SKM-1 treated with dmso at 0.1 percent for 144 hours (cell line): ENCODE data around the gene EDIL3.

Experiments
- DNase-seq: peaks from one replicate; lab custom pipeline; 2025; ENCODE audit not compliant: unreplicated experiment; lab: John Stamatoyannopoulos, UW

EDIL3 gene

GRCh38 chr5:84384604-84385575, at the start of gene EDIL3:
TSS of gene EDIL3 (minus strand) at chr5:84384880. CDS start at chr5:84384374, 506 bp downstream.
- DNase-seq, result no peak

DNA sequence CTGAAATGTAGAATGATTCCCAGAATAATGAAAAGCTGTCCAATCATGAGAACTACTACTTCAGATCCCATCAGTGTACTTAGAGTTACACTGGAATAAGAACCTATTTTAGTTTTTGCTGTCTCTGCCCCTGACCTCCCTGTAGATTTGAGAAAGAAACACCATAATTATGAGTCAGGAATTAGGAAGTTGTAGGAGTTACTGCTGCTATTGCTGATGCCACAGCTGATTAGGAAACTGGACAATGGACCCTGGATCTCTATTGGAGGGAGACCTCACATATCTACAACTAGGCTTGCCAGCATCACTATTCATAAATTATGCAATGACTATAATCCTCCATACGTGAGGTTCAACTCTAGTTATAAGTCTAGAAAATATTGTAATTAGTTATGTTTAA, 48.8 kb upstream of the EDIL3 start:
- DNase-seq, result no peak

GRCh38 chr5:84430863-84431663, 46.4 kb upstream of the EDIL3 start:
- no peak for DNase-seq

DNA sequence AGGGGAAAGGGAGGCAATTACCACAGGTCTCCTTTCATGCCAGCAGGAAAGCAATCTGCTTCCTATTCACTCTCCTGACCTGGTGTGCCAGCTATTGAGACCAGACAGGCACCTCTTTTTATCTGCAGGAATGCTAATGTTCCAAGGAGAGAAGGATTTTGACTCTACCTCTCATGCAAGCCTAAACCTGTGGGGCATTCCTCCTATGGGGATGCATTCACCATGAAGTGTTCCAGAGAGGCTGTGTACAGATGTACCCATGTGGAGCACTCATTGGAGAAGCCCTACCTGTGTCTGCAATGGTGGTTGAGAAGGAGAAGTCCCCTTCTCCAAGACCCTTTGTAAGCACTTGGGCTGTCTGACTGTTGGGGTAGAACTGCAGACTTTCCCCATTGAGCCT, 45.4 kb upstream of the EDIL3 start:
- no peak for DNase-seq

- no peak for DNase-seq
Observed at GRCh38 chr5:84425365-84425881, 40.7 kb upstream of the EDIL3 start.

DNA sequence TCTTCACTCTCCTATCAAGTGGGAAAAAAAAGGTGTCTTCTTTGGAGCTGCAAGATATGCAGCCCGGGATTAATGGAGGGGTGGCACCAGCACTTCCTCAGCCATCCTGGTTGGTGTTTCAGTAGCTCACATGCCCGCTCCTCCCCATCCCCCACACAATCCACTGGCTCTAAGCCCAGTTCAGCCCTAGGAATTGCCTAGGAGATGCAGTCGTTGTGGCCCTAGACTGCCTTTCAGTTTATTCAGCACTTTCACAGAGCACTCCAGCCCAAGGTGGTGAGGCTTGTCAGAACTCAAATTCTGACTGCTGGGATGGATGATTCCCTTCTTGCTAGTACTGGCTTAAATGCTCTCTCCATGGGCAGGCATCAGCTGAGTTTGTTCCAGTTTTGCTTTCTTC, 35.1 kb upstream of the EDIL3 start:
- no peak for DNase-seq

- no peak for DNase-seq
Observed at GRCh38 chr5:84411832-84412605, 27.3 kb upstream of the EDIL3 start.

- DNase-seq, result no peak
Observed at GRCh38 chr5:84406111-84406510, 21.4 kb upstream of the EDIL3 start.

- no peak for DNase-seq
Observed at GRCh38 chr5:84403773-84404172, 19.1 kb upstream of the EDIL3 start.

DNA sequence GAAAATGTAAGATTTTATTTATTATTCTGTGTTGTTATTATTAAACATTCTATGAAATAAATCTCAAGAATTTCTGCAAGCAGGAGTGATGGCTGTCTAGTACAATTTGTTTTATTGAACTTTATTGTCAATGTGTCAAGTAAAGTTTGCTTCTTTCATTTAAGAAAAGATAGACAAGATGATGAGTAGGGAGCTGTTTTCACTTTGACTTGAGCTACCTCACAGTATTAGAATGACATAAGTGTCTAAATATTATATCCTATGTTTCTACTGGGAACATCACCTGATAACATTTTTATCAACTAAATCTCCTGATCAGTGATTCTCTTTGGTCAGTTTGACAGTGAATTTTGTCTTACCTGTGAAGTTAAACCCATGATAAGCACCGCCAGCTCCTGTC, 12.7 kb upstream of the EDIL3 start:
- DNase-seq, result no peak

- no peak for DNase-seq
Observed at GRCh38 chr5:84393969-84394368, 9.3 kb upstream of the EDIL3 start.

- no peak for DNase-seq
Observed at GRCh38 chr5:84392836-84393235, 8.2 kb upstream of the EDIL3 start.

DNA sequence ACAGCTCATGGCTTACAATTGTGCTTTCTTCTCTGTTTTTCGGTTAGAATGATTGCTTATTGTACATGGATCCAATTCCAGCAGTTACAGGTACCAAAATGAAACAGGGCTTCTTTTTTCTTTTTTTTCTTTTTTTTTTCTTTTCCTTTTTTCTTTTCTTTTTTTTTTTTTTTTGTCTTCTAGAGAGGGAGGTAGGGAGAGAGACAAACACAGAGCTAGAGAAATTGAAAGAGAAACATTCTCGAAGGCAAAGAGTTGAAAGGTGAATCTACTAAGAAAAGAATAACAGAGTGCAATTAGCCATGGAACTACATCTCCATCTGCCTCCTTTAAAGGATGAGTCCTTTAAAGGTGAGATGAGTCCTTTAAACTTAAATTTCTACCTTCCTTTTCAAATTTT, 1.0 kb upstream of the EDIL3 start:
- DNase-seq, result no peak

- DNase-seq, result no peak
Observed at GRCh38 chr5:84383816-84384603, 670 bp downstream of the EDIL3 start.

- no peak for DNase-seq
Observed at GRCh38 chr5:84383296-84383815, 1.3 kb downstream of the EDIL3 start.

- no peak for DNase-seq
Observed at GRCh38 chr5:84382363-84383295, 2.1 kb downstream of the EDIL3 start.

DNA sequence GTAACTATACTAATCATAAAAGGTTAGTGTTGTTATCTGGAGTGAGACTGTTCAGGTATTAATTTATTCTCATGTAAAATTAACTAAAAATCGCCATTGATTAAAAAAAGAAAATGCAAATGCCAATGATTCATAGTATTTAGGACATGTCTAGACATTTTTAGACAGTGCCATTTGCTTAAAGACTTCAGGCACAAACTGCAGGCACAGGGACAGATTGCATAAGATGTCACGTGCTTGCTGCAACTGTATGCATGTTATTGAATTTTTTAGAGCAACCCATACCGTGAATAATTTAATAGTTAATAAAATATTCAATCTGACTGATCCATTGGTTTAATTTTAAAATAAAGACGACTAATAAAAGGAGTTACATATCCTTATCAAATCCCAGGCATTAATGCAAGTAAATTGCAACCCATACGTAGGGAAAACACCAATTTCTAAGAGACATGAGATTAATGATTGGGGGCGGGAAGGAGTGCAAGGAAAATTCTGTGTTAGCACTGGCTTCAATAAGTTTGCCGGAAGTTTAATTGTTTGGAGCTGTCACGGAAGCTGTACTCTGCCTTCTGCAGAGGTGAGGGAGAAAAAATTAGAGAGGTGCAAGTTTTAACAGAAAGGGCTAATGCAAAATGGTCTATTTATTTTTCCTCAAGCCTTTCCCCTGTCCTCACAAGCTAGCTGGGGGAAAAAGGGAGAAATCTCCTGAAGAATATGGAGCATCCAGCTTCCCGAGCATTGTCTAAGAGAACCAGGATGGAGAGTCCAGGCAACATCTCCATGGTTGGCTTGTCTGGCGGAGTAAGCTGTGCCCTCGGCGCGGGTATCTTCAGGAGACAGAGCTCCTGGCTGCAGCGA, 2.9 kb downstream of the EDIL3 start:
- no peak for DNase-seq

GRCh38 chr5:84379749-84380148, 4.9 kb downstream of the EDIL3 start:
- DNase-seq, result no peak
